ENCODE measurements around the gene NOS1AP. TPM values are rescaled to one million over a fixed set of nuclear protein-coding genes. Genes with fewer than 3 reads are reported as not detected.

NOS1AP gene
- total and polyA plus RNA-seq, 9 of the 15 experiments (the other 6 are each of a cell fraction or from before 2014, with no cell fraction given), result 0.07 to 1.5 (median 0.22) TPM

DNA sequence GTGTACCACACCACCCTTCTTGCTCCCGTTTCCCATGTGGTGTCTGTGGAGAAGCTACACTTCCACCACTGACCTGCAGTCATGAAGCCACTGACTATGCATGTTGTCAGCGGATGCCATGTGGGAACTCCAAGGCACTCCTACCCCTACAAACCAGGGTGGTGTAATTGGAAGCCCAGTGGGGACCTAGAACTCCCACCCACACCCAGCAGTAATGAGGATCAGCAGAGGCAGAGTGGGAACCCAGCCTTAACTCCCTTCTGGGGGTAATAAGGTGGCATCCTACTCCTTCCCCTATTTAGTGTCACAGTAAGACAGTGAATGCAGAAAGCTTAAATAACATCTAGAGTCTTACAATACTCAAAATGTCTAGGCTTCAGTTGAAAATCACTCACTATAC, 228.8 kb downstream of the NOS1AP start (continued):
- TF ChIP-seq THRB (CRISPR knock-in tag; conservative IDR thresholded peaks at IDR 0.05) (no peak), ZKSCAN3 (CRISPR knock-in tag; IDR thresholded peaks at IDR 0.05) (no peak), THRA (IDR thresholded peaks at IDR 0.05) (no peak), SMARCB1 (IDR thresholded peaks at IDR 0.05; ENCODE audit: insufficient read length, low read depth) (no peak)

- Histone ChIP-seq H3K79me2 (ENCODE audit: control insufficient read depth, insufficient read depth, low read length) (no peaks in the 10 kb centered on the region), H3K9me1 (ENCODE audit: control insufficient read depth, insufficient read depth, low read length) (no peaks in the 10 kb centered on the region), H3K9me3 (replicated peaks; ENCODE audit: control insufficient read depth, insufficient read depth, low read depth, low read length) (no peaks in the 10 kb centered on the region), H3K4me2 (ENCODE audit: insufficient read depth, low read length) (no peak overlapping the region), H3K4me1 (replicated peaks in 1 of 2; ENCODE audit: control insufficient read depth in 2 of 2, insufficient read depth in 2 of 2, low read length in 2 of 2) (no peaks in the 10 kb centered on the region; a peak in 1 of 5 replicates), H3K27me3 (ENCODE audit: control insufficient read depth in 2 of 2, insufficient read depth in 2 of 2, low read length in 2 of 2) (peaks cover 6 to 16% of the 10 kb centered on the region in 2 experiments; a peak in 3 of 5 replicates), H3K36me3 (ENCODE audit: control insufficient read depth, insufficient read depth, low read length) (no peaks in the 10 kb centered on the region), H2AFZ (ENCODE audit: low read depth, low read length) (no peak overlapping the region), H3K9ac (ENCODE audit: insufficient read depth in 1 of 2, low read depth in 2 of 2, low read length in 2 of 2) (no peak overlapping the region), H3K27ac (ENCODE audit: extremely low read depth, low read depth, low read length) (no peak overlapping the region), H3K4me3 (no peak overlapping the region), H4K20me1 (replicated peaks; ENCODE audit: control insufficient read depth, insufficient read depth, low read length) (no peaks in the 10 kb centered on the region)
- no peak for ATAC-seq
- FAIRE-seq, result no peak
- POLR2A ChIA-PET, result no interaction called here
- BruUV-seq (replicated peaks), result no TSS peak
- DNase-seq (ENCODE audit: extremely low read depth in 1 of 4, low spot score in 3 of 4), result no peak
- CTCF ChIA-PET (ENCODE audit: low intra/inter-chr PET ratio), result no interaction called here
- intact Hi-C loops (cut with micrococcal nuclease), result no loop called here
- in situ Hi-C loops (cut with MboI), result no loop called here
- no peak for TF ChIP-seq FOXJ3 (CRISPR knock-in tag; IDR thresholded peaks at IDR 0.05)
- no peak for TF ChIP-seq NEUROD1 (IDR thresholded peaks at IDR 0.05; ENCODE audit: borderline replicate concordance, low read depth, low read length, partially characterized antibody)
- TF ChIP-seq, protein P1, sequence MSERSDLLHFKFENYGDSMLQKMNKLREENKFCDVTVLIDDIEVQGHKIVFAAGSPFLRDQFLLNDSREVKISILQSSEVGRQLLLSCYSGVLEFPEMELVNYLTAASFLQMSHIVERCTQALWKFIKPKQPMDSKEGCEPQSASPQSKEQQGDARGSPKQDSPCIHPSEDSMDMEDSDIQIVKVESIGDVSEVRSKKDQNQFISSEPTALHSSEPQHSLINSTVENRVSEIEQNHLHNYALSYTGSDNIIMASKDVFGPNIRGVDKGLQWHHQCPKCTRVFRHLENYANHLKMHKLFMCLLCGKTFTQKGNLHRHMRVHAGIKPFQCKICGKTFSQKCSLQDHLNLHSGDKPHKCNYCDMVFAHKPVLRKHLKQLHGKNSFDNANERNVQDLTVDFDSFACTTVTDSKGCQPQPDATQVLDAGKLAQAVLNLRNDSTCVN (CRISPR knock-in tag; IDR thresholded peaks at IDR 0.05), result no peak
- no peak for TF ChIP-seq USF2 (CRISPR knock-in tag; IDR thresholded peaks at IDR 0.05)
- no peak for TF ChIP-seq FOXJ2 (tag; IDR thresholded peaks at IDR 0.05)
- TF ChIP-seq, protein P2, sequence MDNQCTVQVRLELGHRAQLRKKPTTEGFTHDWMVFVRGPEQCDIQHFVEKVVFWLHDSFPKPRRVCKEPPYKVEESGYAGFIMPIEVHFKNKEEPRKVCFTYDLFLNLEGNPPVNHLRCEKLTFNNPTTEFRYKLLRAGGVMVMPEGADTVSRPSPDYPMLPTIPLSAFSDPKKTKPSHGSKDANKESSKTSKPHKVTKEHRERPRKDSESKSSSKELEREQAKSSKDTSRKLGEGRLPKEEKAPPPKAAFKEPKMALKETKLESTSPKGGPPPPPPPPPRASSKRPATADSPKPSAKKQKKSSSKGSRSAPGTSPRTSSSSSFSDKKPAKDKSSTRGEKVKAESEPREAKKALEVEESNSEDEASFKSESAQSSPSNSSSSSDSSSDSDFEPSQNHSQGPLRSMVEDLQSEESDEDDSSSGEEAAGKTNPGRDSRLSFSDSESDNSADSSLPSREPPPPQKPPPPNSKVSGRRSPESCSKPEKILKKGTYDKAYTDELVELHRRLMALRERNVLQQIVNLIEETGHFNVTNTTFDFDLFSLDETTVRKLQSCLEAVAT (IDR thresholded peaks at IDR 0.05), result no peak
- TF ChIP-seq ZNF140 (CRISPR knock-in tag; IDR thresholded peaks at IDR 0.05), result no peak
- TF ChIP-seq, protein P3, sequence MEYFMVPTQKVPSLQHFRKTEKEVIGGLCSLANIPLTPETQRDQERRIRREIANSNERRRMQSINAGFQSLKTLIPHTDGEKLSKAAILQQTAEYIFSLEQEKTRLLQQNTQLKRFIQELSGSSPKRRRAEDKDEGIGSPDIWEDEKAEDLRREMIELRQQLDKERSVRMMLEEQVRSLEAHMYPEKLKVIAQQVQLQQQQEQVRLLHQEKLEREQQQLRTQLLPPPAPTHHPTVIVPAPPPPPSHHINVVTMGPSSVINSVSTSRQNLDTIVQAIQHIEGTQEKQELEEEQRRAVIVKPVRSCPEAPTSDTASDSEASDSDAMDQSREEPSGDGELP (CRISPR knock-in tag; IDR thresholded peaks at IDR 0.05; ENCODE audit: borderline replicate concordance), result no peak
Observed at GRCh38 chr1:162299018-162299417, 229.5 kb downstream of the NOS1AP start.
